K562 (cell line): ENCODE results near the gene FOXN3.

Experiments used
- CEBPB ChIP-seq: fragments of 450-650 bp; IDR thresholded peaks from 2 replicates; pipeline ENCODE4 v1.6.1; 2016; ENCODE audit warnings: missing genetic modification characterization, missing compliant biosample characterization
- HDAC3 ChIP-seq: fragments of 450-650 bp; IDR thresholded peaks from 2 replicates; pipeline ENCODE4 v1.6.1; 2018; ENCODE audit warnings: borderline replicate concordance, mild to moderate bottlenecking, moderate library complexity; ENCODE audit not compliant: partially characterized antibody
- POLR2A ChIP-seq: fragments of 450-650 bp; conservative IDR thresholded peaks from 2 replicates; pipeline ENCODE4 v1.6.1; 2016

DNA sequence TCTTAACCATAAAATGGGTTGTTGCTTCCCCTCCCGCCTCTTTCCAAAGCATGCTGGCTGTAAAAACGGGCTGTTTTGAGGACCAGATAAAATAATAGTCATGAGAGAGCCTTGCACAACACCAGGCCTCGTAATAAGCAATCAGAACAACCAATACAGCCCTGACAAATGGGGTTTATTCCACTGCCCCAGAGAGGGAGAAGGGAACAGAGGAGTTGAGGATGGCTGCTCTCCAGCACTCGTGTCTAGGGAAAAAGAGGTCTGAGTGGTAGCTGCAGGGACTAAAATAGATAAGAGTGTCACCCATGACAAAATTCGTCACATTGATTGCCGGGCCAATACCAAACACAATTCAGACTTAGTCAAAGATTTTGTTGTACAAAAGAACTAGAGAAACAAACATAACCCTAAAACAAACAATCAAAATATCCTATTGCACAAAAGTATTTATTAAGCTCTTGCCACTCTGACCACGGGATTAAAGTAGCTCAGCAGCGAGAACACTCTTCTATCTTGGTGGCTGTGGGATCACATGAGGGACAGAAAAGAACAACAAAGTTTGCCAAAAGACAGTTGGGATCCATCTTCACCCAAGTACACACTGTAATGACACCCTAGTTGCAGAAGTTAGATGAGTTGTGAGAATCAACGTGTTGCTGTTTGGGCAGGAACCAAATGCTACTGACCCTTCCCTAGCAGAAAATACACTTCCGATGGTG is 188.0 kb downstream of the FOXN3 start:
- no peak for TF ChIP-seq HDAC3
- TF ChIP-seq POLR2A = no peak
- no peak for TF ChIP-seq CEBPB
